Naive B cell (primary cell): Measurements from ENCODE around the gene ATP6AP2. TPM values are rescaled to one million over a fixed set of nuclear protein-coding genes. Genes with fewer than 3 reads are reported as not detected.
"Not testable (repeated sequence)": the region's sequence is repeated elsewhere in the genome, so short reads cannot be mapped to it uniquely, and the experiment has no call there.

Source experiments
- ATAC-seq, 2 donors: fragments of 150-1000 bp; cut with Tn5 transposase; 2 replicates each; pipeline ENCODE4 v1.10.0; 2021; ENCODE audit warnings: low read depth in 2 of 2, mild to moderate bottlenecking in 2 of 2, moderate library complexity in 2 of 2
- DNase-seq: peaks from one replicate; pipeline ENCODE4 v3.0.0; 2022
- H3K27ac Mint-ChIP-seq, 6 donors: one replicate each; pipeline ENCODE4 v1.8.0; 2020 to 2022; ENCODE audit warnings: mild to moderate bottlenecking in 6 of 6, mixed read lengths in 6 of 6, moderate library complexity in 5 of 6, inconsistent platforms in 2 of 6
- H3K27me3 Mint-ChIP-seq, 3 donors: one replicate each; pipeline ENCODE4 v1.8.0; 2021 to 2022; ENCODE audit warnings: mixed read lengths in 3 of 3, mild to moderate bottlenecking in 1 of 3
- H3K36me3 Mint-ChIP-seq, 2 donors: one replicate each; pipeline ENCODE4 v1.8.0; 2020 to 2022; ENCODE audit warnings: mixed read lengths in 2 of 2, inconsistent platforms in 1 of 2, mild to moderate bottlenecking in 1 of 2
- H3K4me1 Mint-ChIP-seq, 3 donors: one replicate each; pipeline ENCODE4 v1.8.0; 2020 to 2022; ENCODE audit warnings: mixed read lengths in 3 of 3, inconsistent platforms in 1 of 3, mild to moderate bottlenecking in 1 of 3, moderate library complexity in 1 of 3
- H3K4me3 Mint-ChIP-seq, 8 donors: one replicate each; pipeline ENCODE4 v1.8.0; 2020 to 2022; ENCODE audit warnings: mild to moderate bottlenecking in 8 of 8, mixed read lengths in 8 of 8, moderate library complexity in 8 of 8, inconsistent platforms in 2 of 8
- H3K9me3 Mint-ChIP-seq, 7 donors: one replicate each; pipeline ENCODE4 v1.8.0; 2020 to 2022; ENCODE audit warnings: mixed read lengths in 7 of 7, mild to moderate bottlenecking in 5 of 7, inconsistent platforms in 2 of 7, moderate library complexity in 1 of 7
- polyA plus RNA-seq, 6 donors: library from polyadenylated mRNA; unstranded; fragments of 300-500 nt; fragmentation: Illumina TruSeq; gene quantifications; one replicate each; pipeline ENCODE4 v1.2.3, GENCODE V29; 2021; ENCODE audit warnings: low read depth in 6 of 6

ATP6AP2 gene
- polyA plus RNA-seq, 6 donors from 2014 or later = 135 to 199 (median 153) TPM

DNA sequence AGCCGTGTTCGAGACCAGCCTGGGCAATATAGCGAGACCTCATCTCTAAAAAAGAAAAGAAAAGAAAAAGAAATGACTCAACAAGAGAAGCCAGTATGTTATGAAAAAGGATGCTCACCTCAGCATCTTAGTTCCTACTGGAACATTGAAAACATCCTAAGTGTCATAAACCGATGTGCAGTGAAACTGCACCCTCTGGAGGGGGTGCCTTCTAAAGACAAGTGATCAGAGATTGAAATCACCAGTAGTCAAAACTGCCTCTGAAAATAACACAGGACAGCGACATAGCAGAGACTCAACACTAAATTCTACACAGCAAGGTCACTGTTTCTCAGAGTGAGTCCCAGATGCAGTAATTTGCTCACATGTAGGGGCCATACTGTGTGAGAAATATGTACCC, 28.0 kb upstream of the ATP6AP2 start:
- H3K4me3 Mint-ChIP-seq = no peak overlapping the region
- H3K9me3 Mint-ChIP-seq = peaks cover 0 to 1% (median 0%) of the 10 kb centered on the region in 7 donors
- ATAC-seq (no peak), DNase-seq (no peak)
- H3K27me3 Mint-ChIP-seq = peaks cover 0 to 5% (median 4%) of the 10 kb centered on the region in 3 donors
- peaks cover 0 to 3% (median 0%) of the 10 kb centered on the region in 3 donors for H3K4me1 Mint-ChIP-seq
- H3K36me3 Mint-ChIP-seq = no peaks in the 10 kb centered on the region
- H3K27ac Mint-ChIP-seq = no peak overlapping the region

DNA sequence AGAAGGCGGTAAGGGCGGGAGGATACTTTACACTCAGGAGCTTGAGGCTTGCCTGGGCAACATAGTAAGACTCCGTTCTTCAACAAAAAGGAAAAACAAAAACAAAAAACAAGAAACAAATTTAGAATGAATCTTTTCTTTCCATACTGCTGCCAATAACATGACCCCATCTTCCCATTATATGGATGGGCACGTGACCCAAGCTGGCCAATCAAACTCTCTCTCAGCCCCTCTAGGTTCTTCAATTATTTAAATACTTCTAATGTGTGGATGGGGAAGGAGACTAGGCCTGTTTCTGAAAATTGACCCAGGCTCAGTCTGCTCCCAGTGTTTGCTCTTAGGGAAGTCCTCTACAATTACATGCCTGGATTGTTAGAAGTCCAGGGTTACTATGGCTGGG, 22.2 kb upstream of the ATP6AP2 start:
- Mint-ChIP-seq H3K27me3 (peaks cover 0 to 5% (median 4%) of the 10 kb centered on the region in 3 donors), H3K4me1 (peaks cover 0 to 3% (median 0%) of the 10 kb centered on the region in 3 donors), H3K27ac (no peak overlapping the region), H3K36me3 (no peaks in the 10 kb centered on the region), H3K4me3 (no peak overlapping the region), H3K9me3 (peaks cover 0 to 1% (median 0%) of the 10 kb centered on the region in 7 donors)
- ATAC-seq (no peak), DNase-seq (no peak)

DNA sequence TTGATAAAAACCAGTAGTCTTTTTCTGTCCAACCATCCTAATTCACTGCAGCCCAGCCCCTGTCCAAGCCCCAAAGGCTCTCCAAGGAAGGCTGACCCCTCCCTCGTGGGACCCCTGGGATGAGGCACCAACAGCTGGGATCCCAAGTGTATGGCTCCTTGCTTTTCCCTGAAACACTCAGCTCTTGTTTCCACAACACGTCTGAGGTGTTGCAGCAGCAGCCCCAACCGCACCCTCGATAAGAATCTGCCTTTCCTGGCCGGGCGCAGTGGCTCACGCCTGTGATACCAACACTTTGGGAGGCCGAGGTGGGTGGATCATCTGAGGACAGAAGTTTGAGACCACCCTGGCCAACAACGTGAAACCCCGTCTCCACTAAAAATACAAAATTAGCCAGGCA, 17.0 kb upstream of the ATP6AP2 start:
- ATAC-seq = no peak
- no peaks in the 10 kb centered on the region for H3K4me1 Mint-ChIP-seq
- peaks cover 0 to 2% (median 0%) of the 10 kb centered on the region in 7 donors for H3K9me3 Mint-ChIP-seq
- H3K36me3 Mint-ChIP-seq = no peaks in the 10 kb centered on the region
- DNase-seq = no peak
- no peak overlapping the region for H3K4me3 Mint-ChIP-seq
- peaks cover 0 to 18% (median 4%) of the 10 kb centered on the region in 3 donors for H3K27me3 Mint-ChIP-seq
- no peak overlapping the region for H3K27ac Mint-ChIP-seq

DNA sequence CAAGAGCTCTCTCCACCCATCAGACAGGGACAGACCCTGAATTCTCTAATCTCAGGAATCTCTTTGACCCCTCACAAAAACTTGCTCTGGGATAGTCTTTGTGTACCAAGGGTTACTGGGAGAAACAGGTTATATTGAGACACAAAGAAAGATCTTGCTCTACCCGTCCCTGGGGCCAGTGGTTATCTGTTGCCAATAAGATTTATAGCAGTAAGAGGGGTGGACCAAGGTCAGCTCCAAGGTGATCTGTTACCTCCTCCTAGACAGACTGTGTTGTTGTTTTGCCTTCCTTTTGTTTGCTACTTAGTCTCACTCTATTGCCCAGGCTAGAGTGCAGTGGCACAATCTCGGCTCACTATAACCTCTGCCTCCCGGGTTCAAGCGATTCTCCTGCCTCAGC, 16.3 kb upstream of the ATP6AP2 start:
- no peak overlapping the region for H3K4me3 Mint-ChIP-seq
- H3K36me3 Mint-ChIP-seq = no peaks in the 10 kb centered on the region
- H3K9me3 Mint-ChIP-seq = peaks cover 0 to 2% (median 0%) of the 10 kb centered on the region in 7 donors
- ATAC-seq (no peak), DNase-seq (no peak)
- peaks cover 0 to 18% (median 4%) of the 10 kb centered on the region in 3 donors for H3K27me3 Mint-ChIP-seq
- H3K27ac Mint-ChIP-seq = no peak overlapping the region
- H3K4me1 Mint-ChIP-seq = no peaks in the 10 kb centered on the region

DNA sequence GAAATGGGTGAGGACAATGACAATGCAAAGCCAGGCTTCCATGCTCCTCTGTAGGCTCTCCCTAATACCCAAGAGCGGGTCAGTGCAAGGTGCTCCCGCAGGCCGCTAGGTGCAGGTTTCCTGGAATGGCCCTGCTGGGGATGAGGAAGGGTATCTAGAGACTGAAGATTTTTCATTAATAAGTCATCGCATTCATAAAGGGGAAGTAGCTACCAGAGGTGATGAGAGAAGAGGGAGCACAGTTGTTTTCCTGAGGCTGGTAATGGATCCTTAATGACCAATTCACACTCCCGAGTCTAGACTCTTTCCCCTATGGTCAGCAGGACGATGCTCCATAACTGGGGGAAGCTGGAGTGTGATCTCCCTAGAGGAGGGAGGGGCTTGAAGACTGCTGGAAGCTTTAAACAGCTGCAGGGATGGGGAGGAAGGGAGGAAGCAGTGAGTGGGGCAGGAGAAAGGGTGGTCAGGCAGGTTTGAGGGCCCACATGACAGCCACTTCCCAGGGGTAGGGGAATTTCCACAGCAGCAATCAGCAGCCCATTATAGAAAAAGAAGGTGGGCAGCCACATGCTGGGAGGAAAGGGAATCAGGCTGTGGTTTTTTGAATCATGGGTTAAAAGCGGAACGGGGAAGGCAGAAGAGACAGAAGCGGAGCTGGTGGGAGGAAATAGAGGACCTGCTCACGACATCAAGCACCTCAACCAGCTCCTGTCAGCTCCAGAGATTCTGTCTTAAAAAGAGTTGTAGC, 10.2 kb upstream of the ATP6AP2 start:
- Mint-ChIP-seq H3K4me1 (peaks cover 12 to 16% (median 13%) of the 10 kb centered on the region in 3 donors), H3K9me3 (peaks cover 0 to 3% (median 0%) of the 10 kb centered on the region in 7 donors), H3K4me3 (peak overlapping the region; percentile 70 to 91 (median 83)), H3K27ac (peak overlapping the region in 5 of 6 donors; percentile 21 to 73 (median 65)), H3K36me3 (no peaks in the 10 kb centered on the region), H3K27me3 (peaks cover 0 to 12% (median 4%) of the 10 kb centered on the region in 3 donors)
- ATAC-seq (peak; percentile 78 to 82), DNase-seq (peak; percentile 17)

DNA sequence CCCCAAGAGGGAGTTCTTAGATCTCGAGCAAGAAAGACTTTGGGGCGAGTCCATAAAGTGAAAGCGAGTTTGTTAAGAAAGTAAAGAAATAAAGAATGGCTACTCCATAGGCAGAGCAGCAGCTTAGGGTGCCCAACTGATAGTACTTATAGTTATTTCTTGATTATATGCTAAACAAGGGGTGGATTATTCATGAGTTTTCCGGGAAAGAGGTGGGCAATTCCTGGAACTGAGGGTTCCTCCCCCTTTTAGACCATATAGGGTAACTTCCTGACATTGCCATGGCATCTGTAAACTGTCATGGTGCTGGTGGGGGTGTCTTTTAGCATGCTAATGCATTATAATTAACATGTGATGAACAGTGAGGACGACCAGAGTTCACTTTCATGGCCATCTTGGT, 9.6 kb upstream of the ATP6AP2 start:
- peak overlapping the region in 5 of 6 donors; percentile 21 to 70 (median 37) for H3K27ac Mint-ChIP-seq
- H3K4me3 Mint-ChIP-seq = peak overlapping the region; percentile 70 to 91 (median 83)
- not testable (repeated sequence) for ATAC-seq, H3K9me3 Mint-ChIP-seq, H3K36me3 Mint-ChIP-seq, H3K27me3 Mint-ChIP-seq, DNase-seq
- H3K4me1 Mint-ChIP-seq = peaks cover 12 to 16% (median 13%) of the 10 kb centered on the region in 3 donors

DNA sequence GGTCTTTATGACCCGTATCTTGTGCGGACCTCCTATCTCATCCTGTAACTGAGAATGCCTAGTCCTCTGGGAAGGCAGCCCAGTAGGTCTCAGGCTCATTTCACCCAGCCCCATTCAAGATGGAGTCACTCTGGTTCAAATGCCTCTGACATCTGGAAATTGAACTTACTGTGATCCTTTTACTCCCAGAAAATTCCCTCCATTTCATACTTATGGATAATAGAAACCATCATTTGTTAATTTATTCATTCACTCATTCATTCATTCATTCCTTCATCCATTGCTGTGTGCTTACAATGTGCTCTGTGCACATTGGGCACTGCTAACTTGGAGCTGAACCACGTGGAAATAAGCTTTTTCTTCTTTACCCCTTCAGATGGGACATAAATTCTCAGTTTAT, 9.2 kb upstream of the ATP6AP2 start:
- no peaks in the 10 kb centered on the region for H3K36me3 Mint-ChIP-seq
- H3K4me3 Mint-ChIP-seq = peak overlapping the region in 6 of 8 donors; percentile 10 to 86 (median 78)
- no peak for ATAC-seq
- peak overlapping the region in 1 of 6 donors; percentile 54 for H3K27ac Mint-ChIP-seq
- no peak for DNase-seq
- H3K4me1 Mint-ChIP-seq = peaks cover 12 to 16% (median 13%) of the 10 kb centered on the region in 3 donors
- H3K27me3 Mint-ChIP-seq = peaks cover 0 to 9% (median 0%) of the 10 kb centered on the region in 3 donors
- H3K9me3 Mint-ChIP-seq = peaks cover 0 to 3% (median 0%) of the 10 kb centered on the region in 7 donors

DNA sequence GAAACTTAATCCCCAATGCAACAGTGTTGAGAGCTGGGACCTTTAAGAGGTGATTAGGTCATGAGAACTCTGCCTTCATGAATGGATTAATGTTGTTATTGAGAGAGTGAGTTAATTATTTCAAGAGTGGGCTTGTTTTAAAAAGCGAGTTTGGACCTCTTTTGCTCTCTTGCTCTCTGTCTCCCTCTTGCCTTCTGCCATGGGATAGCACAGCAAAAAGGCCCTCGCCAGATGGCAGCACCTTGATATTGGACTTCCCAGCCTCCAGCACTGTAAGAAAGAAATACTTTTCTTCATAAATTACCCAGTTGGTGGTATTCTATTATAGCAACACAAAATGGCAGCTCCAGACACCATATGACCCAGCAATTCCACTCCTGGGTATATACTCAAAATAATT, 7.0 kb upstream of the ATP6AP2 start:
- no peaks in the 10 kb centered on the region for H3K36me3 Mint-ChIP-seq
- H3K27me3 Mint-ChIP-seq = peaks cover 0 to 9% (median 0%) of the 10 kb centered on the region in 3 donors
- peaks cover 12 to 16% (median 13%) of the 10 kb centered on the region in 3 donors for H3K4me1 Mint-ChIP-seq
- H3K4me3 Mint-ChIP-seq = no peak overlapping the region
- no peak overlapping the region for H3K27ac Mint-ChIP-seq
- peaks cover 0 to 3% (median 0%) of the 10 kb centered on the region in 7 donors for H3K9me3 Mint-ChIP-seq
- ATAC-seq = no peak
- no peak for DNase-seq

DNA sequence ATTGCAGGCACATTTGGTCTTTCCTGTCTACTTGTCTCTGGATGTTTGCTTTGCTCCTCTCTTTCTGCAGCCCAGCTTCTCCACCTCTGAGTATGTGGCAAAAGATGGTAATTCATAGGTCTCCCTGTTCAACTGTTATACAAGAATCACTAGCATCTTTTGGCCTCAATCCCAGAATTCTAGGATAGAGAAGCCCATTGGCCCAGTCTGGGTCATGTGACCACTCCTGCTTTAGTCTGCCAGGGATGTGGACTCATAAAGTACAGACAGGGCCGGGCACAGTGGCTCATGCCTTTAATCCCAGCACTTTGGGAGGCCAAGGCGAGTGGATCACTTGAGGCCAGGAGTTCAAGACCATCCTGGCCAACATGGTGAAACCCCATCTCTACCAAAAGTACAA, 5.4 kb upstream of the ATP6AP2 start:
- not testable (repeated sequence) for H3K36me3 Mint-ChIP-seq, H3K27ac Mint-ChIP-seq

DNA sequence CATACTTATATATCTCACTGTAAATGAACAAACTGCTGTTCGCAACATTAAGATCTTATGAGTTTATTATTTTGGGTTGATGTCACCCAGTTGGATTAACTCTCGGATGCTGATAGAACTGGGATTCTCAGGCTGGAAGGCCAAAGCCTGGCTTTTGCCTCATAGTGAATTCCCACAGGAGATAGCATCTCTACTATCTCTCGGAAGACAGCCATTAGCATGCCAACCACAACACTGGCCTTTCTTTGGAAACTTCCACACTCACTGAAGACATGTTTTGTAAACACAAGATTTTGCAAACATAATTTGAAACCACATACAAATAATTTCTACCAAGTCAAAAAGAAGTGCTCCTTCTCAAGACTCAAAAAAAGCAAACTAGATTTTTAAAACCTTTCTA, 4.5 kb upstream of the ATP6AP2 start:
- H3K36me3 Mint-ChIP-seq = no peaks in the 10 kb centered on the region
- DNase-seq (no peak), ATAC-seq (no peak)
- H3K4me3 Mint-ChIP-seq = no peak overlapping the region
- peaks cover 0 to 8% (median 5%) of the 10 kb centered on the region in 3 donors for H3K4me1 Mint-ChIP-seq
- no peak overlapping the region for H3K27ac Mint-ChIP-seq
- no peaks in the 10 kb centered on the region for H3K27me3 Mint-ChIP-seq
- H3K9me3 Mint-ChIP-seq = peaks cover 0 to 3% (median 0%) of the 10 kb centered on the region in 7 donors

More for the DNA sequence above, 5.4 kb upstream of the ATP6AP2 start:
- H3K27me3 Mint-ChIP-seq, H3K4me3 Mint-ChIP-seq, DNase-seq, H3K9me3 Mint-ChIP-seq, ATAC-seq: not testable (repeated sequence)
- H3K4me1 Mint-ChIP-seq = peaks cover 7 to 16% (median 12%) of the 10 kb centered on the region in 3 donors

DNA sequence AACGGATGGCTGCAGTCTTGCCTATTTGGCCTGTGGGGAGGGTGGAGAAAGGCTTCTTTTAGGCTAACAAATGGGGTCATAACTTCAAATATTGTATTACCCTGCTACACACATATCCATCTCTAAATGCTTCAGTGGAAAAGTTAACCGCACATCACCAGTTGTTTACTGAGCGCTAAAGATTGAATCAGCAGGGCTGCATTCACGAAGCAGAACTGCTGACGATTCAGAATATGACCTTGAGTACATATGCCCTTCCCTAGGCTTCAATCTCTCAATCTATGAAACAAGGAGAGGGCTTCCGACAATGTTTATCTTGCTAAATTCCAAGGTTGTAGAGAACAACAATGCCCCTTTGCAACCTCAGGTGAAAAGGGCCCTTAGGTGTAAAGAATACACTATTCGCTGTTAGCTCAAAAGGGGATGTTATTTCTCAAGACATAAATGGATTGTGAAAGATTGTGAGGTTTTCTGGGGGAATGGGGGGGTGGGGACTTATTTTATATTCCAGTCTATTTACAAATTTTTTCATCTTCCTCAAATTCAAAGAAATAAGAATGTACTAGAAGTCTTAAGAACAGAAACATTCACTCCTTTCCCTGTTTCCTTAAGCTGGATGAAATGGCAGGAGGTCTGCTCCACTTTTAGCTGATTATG, 2.6 kb upstream of the ATP6AP2 start:
- no peak for ATAC-seq
- peaks cover 0 to 6% (median 0%) of the 10 kb centered on the region in 3 donors for H3K27me3 Mint-ChIP-seq
- H3K36me3 Mint-ChIP-seq = no peaks in the 10 kb centered on the region
- no peak overlapping the region for H3K4me3 Mint-ChIP-seq
- H3K9me3 Mint-ChIP-seq = peaks cover 0 to 3% (median 0%) of the 10 kb centered on the region in 7 donors
- no peak overlapping the region for H3K27ac Mint-ChIP-seq
- DNase-seq = no peak
- peaks cover 2 to 19% (median 9%) of the 10 kb centered on the region in 3 donors for H3K4me1 Mint-ChIP-seq

DNA sequence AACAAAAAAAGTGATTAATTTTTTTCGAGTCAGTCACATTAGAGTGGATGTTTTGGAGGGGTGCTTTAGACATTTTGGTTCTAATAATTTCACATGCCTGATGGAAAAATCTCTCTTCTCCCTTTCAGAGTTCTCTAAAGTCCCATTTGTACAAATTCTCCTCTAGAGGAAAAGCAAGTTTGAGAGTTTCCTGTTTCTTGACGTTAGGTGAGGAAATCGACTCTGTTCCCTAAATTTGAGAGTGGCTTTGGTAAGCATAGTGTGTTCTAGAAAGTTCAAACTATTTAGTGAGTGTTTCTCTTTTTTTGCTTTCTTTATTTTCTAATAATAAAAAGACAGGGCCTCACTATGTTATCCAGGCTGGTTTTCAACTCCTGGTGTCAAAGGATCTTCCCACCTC, 1.6 kb upstream of the ATP6AP2 start:
- Mint-ChIP-seq H3K4me1 (peaks cover 9 to 23% (median 13%) of the 10 kb centered on the region in 3 donors), H3K36me3 (no peaks in the 10 kb centered on the region), H3K9me3 (peaks cover 0 to 2% (median 0%) of the 10 kb centered on the region in 7 donors), H3K4me3 (no peak overlapping the region), H3K27ac (peak overlapping the region in 1 of 6 donors; percentile 96), H3K27me3 (peaks cover 0 to 15% (median 0%) of the 10 kb centered on the region in 3 donors)
- DNase-seq = no peak
- ATAC-seq = no peak

DNA sequence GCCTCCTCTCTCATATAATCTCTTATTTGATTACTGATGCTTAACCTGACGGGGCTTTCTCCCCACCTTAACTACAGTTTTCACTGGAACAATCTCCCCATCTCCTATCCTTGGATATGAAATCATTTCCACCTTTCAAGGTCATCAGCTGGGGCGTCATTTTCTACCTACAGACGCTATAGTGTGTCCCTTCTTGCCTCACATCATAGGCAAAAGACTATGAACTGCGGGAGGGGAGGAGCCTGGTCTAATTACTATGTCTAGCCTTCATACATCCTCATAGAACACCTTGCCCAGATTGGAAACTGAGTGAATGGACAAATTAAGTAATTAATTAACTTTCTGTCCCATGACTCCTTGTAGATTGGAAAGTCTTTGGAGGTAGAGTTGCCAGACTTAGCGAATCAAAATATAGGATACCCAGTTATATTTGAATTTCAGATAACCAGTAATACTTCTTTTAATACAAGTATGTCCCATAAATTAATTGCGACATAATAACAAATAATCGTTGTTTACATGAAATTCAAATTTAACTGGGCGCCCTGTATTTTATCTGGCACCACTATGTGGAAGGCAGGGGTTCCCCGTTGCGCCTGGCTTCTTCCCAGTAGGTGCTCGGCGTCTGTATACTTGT, 752 bp upstream of the ATP6AP2 start:
- Mint-ChIP-seq H3K4me3 (peak overlapping the region; percentile 83 to 98 (median 92)), H3K9me3 (peaks cover 0 to 2% (median 0%) of the 10 kb centered on the region in 7 donors), H3K27ac (peak overlapping the region; percentile 95 to 99 (median 98)), H3K36me3 (no peaks in the 10 kb centered on the region), H3K27me3 (peaks cover 0 to 15% (median 0%) of the 10 kb centered on the region in 3 donors), H3K4me1 (peaks cover 10 to 23% (median 14%) of the 10 kb centered on the region in 3 donors)
- DNase-seq = no peak
- peak; percentile 67 to 68 for ATAC-seq
